ENCODE measurements around the gene SPEN.

Gene SPEN

GRCh38 chr1:15985611-15986297, 138.2 kb downstream of the SPEN start:
- in situ Hi-C loops (cut with HindIII; ENCODE audit: low sequenced_read_pairs): no loop called here
- no peak for DNase-seq (ENCODE audit: low read depth, low spot score)
- no peak overlapping the region for H3K4me3 ChIP-seq (ENCODE audit: low read depth, low read length)
- no peak for TF ChIP-seq CTCF (IDR thresholded peaks at IDR 0.05; ENCODE audit: low read depth, low read length)

- H3K4me3 ChIP-seq (ENCODE audit: low read depth, low read length): no peak overlapping the region
- in situ Hi-C loops (cut with HindIII; ENCODE audit: low sequenced_read_pairs): no loop called here
- no peak for TF ChIP-seq CTCF (IDR thresholded peaks at IDR 0.05; ENCODE audit: low read depth, low read length)
- no peak for DNase-seq (ENCODE audit: low read depth, low spot score)
Measured at GRCh38 chr1:15988856-15989736, 141.6 kb downstream of the SPEN start.

- no peak overlapping the region for H3K4me3 ChIP-seq (ENCODE audit: low read depth, low read length)
- no peak for DNase-seq (ENCODE audit: low read depth, low spot score)
- in situ Hi-C loops (cut with HindIII; ENCODE audit: low sequenced_read_pairs): no loop called here
- TF ChIP-seq CTCF (IDR thresholded peaks at IDR 0.05; ENCODE audit: low read depth, low read length): no peak
Measured at GRCh38 chr1:15989776-15990175, 142.3 kb downstream of the SPEN start.

All from astrocyte of the spinal cord (primary cell).